GM10266 (cell line): ENCODE measurements around the gene MYADML2.
A peak's percentile ranks its signal among the peaks of the same experiment; 100 is the strongest.

ENCODE experiments used
- DNase-seq: peaks from one replicate; pipeline ENCODE4 v3.0.0; 2012; ENCODE audit errors: extremely low spot score
- TF ChIP-seq, protein P1 (sequence below): IDR thresholded peaks from 2 replicates; pipeline ENCODE4 v1.5.1; 2012; ENCODE audit warnings: mild to moderate bottlenecking, low read depth; ENCODE audit not compliant: control insufficient read depth, insufficient read depth; ENCODE audit errors: missing control alignments

The MYADML2 gene

DNA sequence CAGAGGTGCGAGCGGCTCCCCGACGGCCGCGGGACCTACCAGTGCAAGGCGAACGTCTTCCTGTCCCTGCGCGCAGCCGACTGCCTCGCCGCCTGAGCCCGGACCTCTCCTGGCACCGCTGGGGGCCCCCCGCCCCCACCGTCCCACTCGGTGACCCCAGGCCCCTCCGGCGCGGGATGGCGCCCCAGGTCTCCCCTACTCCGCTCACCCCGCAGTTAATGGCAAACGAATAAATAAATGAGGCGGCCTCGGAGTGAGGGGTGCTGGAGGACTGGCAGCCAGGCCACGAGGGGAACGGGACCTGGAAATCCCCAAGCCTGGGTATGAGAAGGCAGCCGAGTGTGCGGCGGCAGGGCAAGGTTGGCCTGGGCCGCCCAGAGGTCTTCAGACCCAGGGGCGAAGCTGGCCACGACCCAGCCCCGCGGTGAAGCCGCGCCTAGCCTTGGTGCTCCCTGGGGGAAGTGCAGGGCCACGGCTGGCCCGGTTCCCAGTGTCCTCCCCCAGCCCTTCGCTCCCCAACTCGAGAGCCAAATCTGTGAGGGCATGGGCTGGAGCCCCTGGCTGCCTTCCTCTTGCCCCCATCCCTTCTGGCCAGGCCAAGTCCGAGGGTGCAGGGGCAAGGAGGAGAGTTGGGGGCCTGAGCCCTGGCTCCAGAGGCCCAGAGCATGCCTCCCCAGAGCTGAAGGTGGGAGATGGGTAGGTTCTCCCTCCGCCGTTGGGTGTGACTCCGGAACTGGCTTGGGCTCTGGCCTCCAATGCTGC lies 44.2 kb downstream of the MYADML2 start:
- TF ChIP-seq, protein P1, sequence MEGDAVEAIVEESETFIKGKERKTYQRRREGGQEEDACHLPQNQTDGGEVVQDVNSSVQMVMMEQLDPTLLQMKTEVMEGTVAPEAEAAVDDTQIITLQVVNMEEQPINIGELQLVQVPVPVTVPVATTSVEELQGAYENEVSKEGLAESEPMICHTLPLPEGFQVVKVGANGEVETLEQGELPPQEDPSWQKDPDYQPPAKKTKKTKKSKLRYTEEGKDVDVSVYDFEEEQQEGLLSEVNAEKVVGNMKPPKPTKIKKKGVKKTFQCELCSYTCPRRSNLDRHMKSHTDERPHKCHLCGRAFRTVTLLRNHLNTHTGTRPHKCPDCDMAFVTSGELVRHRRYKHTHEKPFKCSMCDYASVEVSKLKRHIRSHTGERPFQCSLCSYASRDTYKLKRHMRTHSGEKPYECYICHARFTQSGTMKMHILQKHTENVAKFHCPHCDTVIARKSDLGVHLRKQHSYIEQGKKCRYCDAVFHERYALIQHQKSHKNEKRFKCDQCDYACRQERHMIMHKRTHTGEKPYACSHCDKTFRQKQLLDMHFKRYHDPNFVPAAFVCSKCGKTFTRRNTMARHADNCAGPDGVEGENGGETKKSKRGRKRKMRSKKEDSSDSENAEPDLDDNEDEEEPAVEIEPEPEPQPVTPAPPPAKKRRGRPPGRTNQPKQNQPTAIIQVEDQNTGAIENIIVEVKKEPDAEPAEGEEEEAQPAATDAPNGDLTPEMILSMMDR: no peak

DNA sequence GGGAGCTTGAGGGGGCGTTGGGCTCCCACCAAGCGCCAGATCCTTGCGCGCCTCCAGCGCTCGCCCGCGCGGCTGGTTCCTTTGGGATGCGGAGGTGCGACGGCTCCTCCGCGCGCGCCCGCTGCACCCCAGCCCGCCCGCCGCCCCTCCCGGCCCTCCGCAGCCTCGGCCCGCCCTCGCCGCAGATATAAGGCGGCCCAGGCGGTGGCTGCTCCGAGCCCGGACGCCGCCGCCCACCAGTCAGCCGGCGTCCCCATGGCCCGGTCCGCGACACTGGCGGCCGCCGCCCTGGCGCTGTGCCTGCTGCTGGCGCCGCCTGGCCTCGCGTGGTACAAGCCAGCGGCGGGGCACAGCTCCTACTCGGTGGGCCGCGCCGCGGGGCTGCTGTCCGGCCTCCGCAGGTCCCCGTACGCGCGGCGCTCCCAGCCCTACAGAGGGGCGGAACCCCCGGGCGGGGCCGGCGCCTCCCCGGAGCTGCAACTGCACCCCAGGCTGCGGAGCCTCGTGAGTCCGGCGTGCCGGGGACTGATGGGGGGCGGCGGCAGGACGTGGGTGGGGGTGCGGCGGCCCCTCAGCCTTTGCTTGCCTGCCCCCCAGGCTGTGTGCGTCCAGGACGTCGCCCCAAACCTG lies 44.9 kb downstream of the MYADML2 start, which contains the start of gene NPB:
Gene NPB, plus strand, starts transcription at position 216 of the 630 bp plus-strand sequence. Its CDS starts 40 bp downstream, at position 256.
- TF ChIP-seq, protein P1: no peak
- DNase-seq: peak; percentile 61

More for the DNA sequence above, 44.2 kb downstream of the MYADML2 start:
- DNase-seq: no peak

- DNase-seq: no peak
- TF ChIP-seq, protein P1: no peak
These were observed 45.6 kb downstream of the MYADML2 start for GRCh38 chr17:81901167-81902022.

- no peak for DNase-seq
- TF ChIP-seq, protein P1: no peak
These were observed 46.7 kb downstream of the MYADML2 start for GRCh38 chr17:81900181-81900820.

GRCh38 chr17:81899514-81900166 lies 47.4 kb downstream of the MYADML2 start:
- no peak for DNase-seq
- TF ChIP-seq, protein P1: no peak

DNA sequence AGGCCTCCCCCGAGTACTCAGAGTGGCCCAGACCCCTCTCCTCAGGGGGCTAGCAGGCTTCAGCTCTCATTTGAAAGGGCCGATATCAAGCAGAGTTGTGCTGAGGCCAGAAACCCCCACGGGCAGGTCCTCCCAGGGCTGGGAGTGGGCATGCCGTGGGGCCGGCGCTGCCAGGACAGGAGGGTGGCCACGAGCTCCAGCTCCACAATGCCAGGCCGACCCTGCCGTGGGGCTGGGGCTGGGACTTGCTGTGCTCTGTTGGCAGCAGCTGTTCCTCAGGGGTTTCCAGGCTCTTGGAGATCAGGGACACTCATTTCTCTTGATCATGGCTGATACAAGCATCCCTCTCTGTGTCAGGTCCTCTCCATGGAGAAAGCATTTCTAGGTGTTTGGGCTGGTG lies 48.1 kb downstream of the MYADML2 start:
- DNase-seq: no peak
- TF ChIP-seq, protein P1: no peak
